MM.1S (cell line): ENCODE measurements around the gene BHLHE41.

Source experiments
- CTCF ChIP-seq: fragments of 300-600 bp; sonication (generic); IDR thresholded peaks from 2 replicates; pipeline ENCODE4 v1.5.1; 2016; ENCODE audit warnings: antibody characterized with exemption, low read length, mixed read lengths
- EZH2 ChIP-seq: fragments of 300-600 bp; sonication (generic); optimal IDR thresholded peaks from 2 replicates; pipeline ENCODE3; 2017; ENCODE audit warnings: low read depth, mild to moderate bottlenecking, antibody characterized with exemption, low read length, mixed read lengths
- EZH2phosphoT487 ChIP-seq: fragments of 300-600 bp; sonication (generic); IDR thresholded peaks from 2 replicates; pipeline ENCODE4 v1.6.1; 2018; ENCODE audit warnings: antibody characterized with exemption, low read length

DNA sequence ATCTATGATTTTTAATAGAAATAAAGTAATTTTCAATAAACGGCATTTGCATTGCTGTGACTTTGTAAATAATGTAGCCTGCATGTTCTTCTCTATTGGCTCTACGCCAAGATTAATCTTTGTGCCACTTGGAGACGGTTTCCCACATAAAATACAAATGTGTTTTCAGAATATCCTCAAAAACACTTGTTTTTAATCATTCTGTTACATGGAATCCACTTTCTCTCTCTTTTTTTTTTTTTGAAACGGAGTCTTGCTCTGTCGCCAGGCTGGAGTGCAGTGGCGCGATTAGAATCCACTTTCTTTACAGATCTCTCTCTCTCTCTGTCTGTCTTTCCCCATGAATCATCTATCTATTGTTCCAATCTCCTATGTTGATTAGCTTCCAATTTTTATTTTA lies 47.7 kb upstream of the BHLHE41 start:
- TF ChIP-seq CTCF (no peak), EZH2 (no peak), EZH2phosphoT487 (no peak)
